ENCODE results near the gene SIGLECL1. TPM values are rescaled to one million over a fixed set of nuclear protein-coding genes. Genes with fewer than 3 reads are reported as not detected.
"Not testable (repeated sequence)": the region's sequence is repeated elsewhere in the genome, so short reads cannot be mapped to it uniquely, and the experiment has no call there.

The SIGLECL1 gene
- total and polyA plus RNA-seq, 4 donors: 0.03 TPM; not detected in 3

DNA sequence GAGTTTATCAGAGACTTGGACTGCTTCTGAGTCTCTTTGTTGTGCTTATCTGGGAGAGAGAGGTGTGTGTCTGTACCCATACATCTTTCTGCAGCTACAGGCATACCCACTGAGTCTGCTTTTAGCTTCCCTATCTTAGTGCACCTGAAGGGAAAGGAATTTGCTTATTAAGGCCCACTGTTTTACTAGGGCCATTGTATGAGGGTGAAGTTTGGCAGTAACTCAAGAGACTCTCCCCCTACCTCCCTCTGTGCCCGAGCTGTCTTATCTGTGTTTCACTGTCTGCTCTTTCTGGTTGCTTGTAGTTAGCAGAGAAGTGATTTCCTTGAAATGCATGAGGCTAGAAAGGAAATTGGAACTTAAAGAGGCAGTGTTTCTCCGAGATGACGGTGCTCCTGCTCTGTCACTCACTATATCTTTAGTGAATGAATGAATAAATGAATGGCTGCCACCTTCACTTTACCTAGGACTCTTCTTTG is 26.7 kb upstream of the SIGLECL1 start:
- TF ChIP-seq, protein P1, sequence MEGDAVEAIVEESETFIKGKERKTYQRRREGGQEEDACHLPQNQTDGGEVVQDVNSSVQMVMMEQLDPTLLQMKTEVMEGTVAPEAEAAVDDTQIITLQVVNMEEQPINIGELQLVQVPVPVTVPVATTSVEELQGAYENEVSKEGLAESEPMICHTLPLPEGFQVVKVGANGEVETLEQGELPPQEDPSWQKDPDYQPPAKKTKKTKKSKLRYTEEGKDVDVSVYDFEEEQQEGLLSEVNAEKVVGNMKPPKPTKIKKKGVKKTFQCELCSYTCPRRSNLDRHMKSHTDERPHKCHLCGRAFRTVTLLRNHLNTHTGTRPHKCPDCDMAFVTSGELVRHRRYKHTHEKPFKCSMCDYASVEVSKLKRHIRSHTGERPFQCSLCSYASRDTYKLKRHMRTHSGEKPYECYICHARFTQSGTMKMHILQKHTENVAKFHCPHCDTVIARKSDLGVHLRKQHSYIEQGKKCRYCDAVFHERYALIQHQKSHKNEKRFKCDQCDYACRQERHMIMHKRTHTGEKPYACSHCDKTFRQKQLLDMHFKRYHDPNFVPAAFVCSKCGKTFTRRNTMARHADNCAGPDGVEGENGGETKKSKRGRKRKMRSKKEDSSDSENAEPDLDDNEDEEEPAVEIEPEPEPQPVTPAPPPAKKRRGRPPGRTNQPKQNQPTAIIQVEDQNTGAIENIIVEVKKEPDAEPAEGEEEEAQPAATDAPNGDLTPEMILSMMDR (IDR thresholded peaks at IDR 0.05; ENCODE audit: control extremely low read depth, extremely low read depth): no peak
- no peak for ATAC-seq (ENCODE audit: insufficient read depth, low FRiP score)
- H3K4me1 ChIP-seq (ENCODE audit: control insufficient read depth in 5 of 5, insufficient read depth in 5 of 5, low read length in 5 of 5): no peaks in the 10 kb centered on the region
- peaks cover 0 to 6% (median 1%) of the 10 kb centered on the region in 4 donors for H3K9me3 ChIP-seq (ENCODE audit: control insufficient read depth in 4 of 4, insufficient read depth in 3 of 4, low read length in 3 of 4)
- H3K36me3 ChIP-seq (ENCODE audit: control insufficient read depth in 4 of 4, insufficient read depth in 4 of 4, low read length in 4 of 4): no peaks in the 10 kb centered on the region
- WGBS, 2 donors: 28 to 31% methylated on average over 3 of the region's 3 CpGs
- no peak overlapping the region for H3K9ac ChIP-seq (ENCODE audit: insufficient read depth in 1 of 2, low read length in 2 of 2)
- H3K4me3 ChIP-seq: no peak overlapping the region
- peaks cover 0 to 4% (median 0%) of the 10 kb centered on the region in 3 donors for H3K27me3 ChIP-seq (ENCODE audit: control insufficient read depth in 3 of 3, insufficient read depth in 3 of 3, low read length in 2 of 3)
- H3K27ac ChIP-seq (ENCODE audit: low read depth in 1 of 2, low read length in 1 of 2): no peak overlapping the region
- DNase-seq: no peak

DNA sequence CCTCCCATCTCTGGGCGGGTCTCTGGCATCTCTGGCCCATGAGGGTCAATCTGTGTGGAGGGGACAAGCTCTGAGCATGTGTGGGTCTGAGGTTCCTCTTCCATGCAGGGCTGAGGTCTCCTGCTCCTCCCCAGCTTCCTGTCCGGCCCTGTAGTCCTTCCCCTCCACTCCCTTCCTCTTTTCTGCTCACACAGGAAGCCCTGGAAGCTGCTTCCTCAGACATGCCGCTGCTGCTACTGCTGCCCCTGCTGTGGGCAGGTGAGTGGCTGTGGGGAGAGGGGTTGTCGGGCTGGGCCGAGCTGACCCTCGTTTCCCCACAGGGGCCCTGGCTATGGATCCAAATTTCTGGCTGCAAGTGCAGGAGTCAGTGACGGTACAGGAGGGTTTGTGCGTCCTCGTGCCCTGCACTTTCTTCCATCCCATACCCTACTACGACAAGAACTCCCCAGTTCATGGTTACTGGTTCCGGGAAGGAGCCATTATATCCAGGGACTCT is 25.9 kb upstream of the SIGLECL1 start, which contains the start of gene CD33:
CD33 (plus strand) TSS at position 183 of the 496 bp plus-strand sequence; CDS start at position 222, 39 bp downstream.
- 31 to 45% methylated on average over 11 of the region's 11 CpGs for WGBS, 2 donors
- H3K9ac ChIP-seq (ENCODE audit: insufficient read depth in 1 of 2, low read length in 2 of 2); H3K4me3 ChIP-seq; H3K27ac ChIP-seq (ENCODE audit: low read depth in 1 of 2, low read length in 1 of 2); ATAC-seq (ENCODE audit: insufficient read depth, low FRiP score); H3K4me1 ChIP-seq (ENCODE audit: control insufficient read depth in 5 of 5, insufficient read depth in 5 of 5, low read length in 5 of 5); H3K36me3 ChIP-seq (ENCODE audit: control insufficient read depth in 4 of 4, insufficient read depth in 4 of 4, low read length in 4 of 4); H3K9me3 ChIP-seq (ENCODE audit: control insufficient read depth in 4 of 4, insufficient read depth in 3 of 4, low read length in 3 of 4); H3K27me3 ChIP-seq (ENCODE audit: control insufficient read depth in 3 of 3, insufficient read depth in 3 of 3, low read length in 2 of 3): not testable (repeated sequence)
- DNase-seq: peak in 1 of 3 donors; percentile 3

DNA sequence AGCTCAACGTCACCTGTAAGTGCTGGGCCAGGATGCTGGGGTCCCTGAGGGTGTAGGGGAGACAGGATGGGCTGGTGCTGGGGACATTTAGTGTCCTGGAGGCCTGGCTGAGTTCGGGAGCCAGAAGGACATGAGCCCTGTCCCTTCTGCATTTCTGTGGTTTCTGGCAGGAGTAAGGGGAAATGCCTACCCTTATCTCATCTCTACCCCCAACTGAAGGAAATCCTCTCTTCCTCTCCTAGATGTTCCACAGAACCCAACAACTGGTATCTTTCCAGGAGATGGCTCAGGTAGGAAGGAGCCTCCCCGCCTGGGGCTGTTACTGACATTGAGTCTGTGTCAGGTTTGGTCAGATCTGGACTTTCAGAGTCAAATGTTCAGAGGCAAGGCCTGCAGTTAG is 24.8 kb upstream of the SIGLECL1 start:
- WGBS, 2 donors: 33 to 41% methylated on average over 3 of the region's 3 CpGs
- DNase-seq (no peak), ATAC-seq (ENCODE audit: insufficient read depth, low FRiP score) (no peak)
- H3K27me3 ChIP-seq (ENCODE audit: control insufficient read depth in 3 of 3, insufficient read depth in 3 of 3, low read length in 2 of 3): no peaks in the 10 kb centered on the region
- no peak overlapping the region for H3K9ac ChIP-seq (ENCODE audit: insufficient read depth in 1 of 2, low read length in 2 of 2)
- H3K4me3 ChIP-seq: no peak overlapping the region
- TF ChIP-seq, protein P1 (IDR thresholded peaks at IDR 0.05; ENCODE audit: control extremely low read depth, extremely low read depth): no peak
- no peaks in the 10 kb centered on the region for H3K36me3 ChIP-seq (ENCODE audit: control insufficient read depth in 4 of 4, insufficient read depth in 4 of 4, low read length in 4 of 4)
- no peaks in the 10 kb centered on the region for H3K4me1 ChIP-seq (ENCODE audit: control insufficient read depth in 5 of 5, insufficient read depth in 5 of 5, low read length in 5 of 5)
- no peak overlapping the region for H3K27ac ChIP-seq (ENCODE audit: low read depth in 1 of 2, low read length in 1 of 2)
- peaks cover 0 to 6% (median 1%) of the 10 kb centered on the region in 4 donors for H3K9me3 ChIP-seq (ENCODE audit: control insufficient read depth in 4 of 4, insufficient read depth in 3 of 4, low read length in 3 of 4)

DNA sequence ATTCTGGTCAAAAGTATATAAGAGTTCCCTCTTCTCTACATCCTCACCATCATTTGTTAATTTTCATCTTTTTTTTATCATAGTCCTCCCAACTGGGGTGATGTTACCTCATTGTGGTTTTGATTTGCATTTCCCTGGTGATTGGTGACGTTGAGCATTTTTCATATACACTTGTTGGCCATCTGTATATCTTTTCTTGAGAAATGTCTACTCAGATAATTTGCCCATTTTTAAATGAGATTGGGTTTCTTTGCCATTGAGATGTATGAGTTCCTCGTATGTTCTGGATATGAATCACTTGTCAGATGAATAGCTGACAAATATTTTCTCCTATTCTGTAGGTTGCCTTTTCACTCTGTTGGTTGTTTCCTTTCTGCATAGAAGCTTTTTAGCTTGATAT is 23.6 kb upstream of the SIGLECL1 start:
- Histone ChIP-seq H3K4me3 (no peak overlapping the region), H3K27me3 (ENCODE audit: control insufficient read depth in 3 of 3, insufficient read depth in 3 of 3, low read length in 2 of 3) (no peaks in the 10 kb centered on the region), H3K9ac (ENCODE audit: insufficient read depth in 1 of 2, low read length in 2 of 2) (no peak overlapping the region), H3K36me3 (ENCODE audit: control insufficient read depth in 4 of 4, insufficient read depth in 4 of 4, low read length in 4 of 4) (no peaks in the 10 kb centered on the region), H3K9me3 (ENCODE audit: control insufficient read depth in 4 of 4, insufficient read depth in 3 of 4, low read length in 3 of 4) (peaks cover 0 to 6% (median 1%) of the 10 kb centered on the region in 4 donors), H3K27ac (ENCODE audit: low read depth in 1 of 2, low read length in 1 of 2) (no peak overlapping the region), H3K4me1 (ENCODE audit: control insufficient read depth in 5 of 5, insufficient read depth in 5 of 5, low read length in 5 of 5) (no peaks in the 10 kb centered on the region)
- DNase-seq (no peak), ATAC-seq (ENCODE audit: insufficient read depth, low FRiP score) (no peak)
- TF ChIP-seq, protein P1 (IDR thresholded peaks at IDR 0.05; ENCODE audit: control extremely low read depth, extremely low read depth): no peak
- 42 to 49% methylated on average over 2 of the region's 2 CpGs for WGBS, 2 donors

Measured in lung (tissue), 12 donors.